Measurements from ENCODE around the gene NIT2.

The NIT2 gene

DNA sequence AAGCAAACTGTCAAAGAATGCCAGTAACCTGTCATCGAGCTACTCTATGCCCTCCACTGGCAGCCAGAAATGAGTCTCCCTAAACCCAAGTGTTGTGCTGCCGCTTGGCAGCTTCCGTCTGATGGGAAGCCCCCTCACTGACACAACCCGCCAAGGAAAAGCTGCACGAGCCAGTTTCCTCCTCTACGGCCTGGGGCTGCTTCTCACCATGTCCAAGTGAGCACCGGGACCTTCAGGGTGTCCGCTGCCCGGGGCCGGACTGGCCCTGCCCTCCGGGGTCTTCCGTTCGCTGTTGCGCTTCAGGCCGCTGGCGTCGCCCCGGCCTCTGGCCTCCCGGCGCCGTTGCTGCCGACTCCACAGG is 65.8 kb downstream of the NIT2 start:
- in situ Hi-C loops (cut with MboI; ENCODE audit: low sequenced_read_pairs, unreplicated experiment): no loop called here
- TF ChIP-seq, protein P1, sequence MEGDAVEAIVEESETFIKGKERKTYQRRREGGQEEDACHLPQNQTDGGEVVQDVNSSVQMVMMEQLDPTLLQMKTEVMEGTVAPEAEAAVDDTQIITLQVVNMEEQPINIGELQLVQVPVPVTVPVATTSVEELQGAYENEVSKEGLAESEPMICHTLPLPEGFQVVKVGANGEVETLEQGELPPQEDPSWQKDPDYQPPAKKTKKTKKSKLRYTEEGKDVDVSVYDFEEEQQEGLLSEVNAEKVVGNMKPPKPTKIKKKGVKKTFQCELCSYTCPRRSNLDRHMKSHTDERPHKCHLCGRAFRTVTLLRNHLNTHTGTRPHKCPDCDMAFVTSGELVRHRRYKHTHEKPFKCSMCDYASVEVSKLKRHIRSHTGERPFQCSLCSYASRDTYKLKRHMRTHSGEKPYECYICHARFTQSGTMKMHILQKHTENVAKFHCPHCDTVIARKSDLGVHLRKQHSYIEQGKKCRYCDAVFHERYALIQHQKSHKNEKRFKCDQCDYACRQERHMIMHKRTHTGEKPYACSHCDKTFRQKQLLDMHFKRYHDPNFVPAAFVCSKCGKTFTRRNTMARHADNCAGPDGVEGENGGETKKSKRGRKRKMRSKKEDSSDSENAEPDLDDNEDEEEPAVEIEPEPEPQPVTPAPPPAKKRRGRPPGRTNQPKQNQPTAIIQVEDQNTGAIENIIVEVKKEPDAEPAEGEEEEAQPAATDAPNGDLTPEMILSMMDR (IDR thresholded peaks at IDR 0.05; ENCODE audit: borderline replicate concordance, control extremely low read depth, extremely low read depth, insufficient read depth, missing control alignments): no peak
- peak; percentile 21 for DNase-seq (ENCODE audit: low spot score)

DNA sequence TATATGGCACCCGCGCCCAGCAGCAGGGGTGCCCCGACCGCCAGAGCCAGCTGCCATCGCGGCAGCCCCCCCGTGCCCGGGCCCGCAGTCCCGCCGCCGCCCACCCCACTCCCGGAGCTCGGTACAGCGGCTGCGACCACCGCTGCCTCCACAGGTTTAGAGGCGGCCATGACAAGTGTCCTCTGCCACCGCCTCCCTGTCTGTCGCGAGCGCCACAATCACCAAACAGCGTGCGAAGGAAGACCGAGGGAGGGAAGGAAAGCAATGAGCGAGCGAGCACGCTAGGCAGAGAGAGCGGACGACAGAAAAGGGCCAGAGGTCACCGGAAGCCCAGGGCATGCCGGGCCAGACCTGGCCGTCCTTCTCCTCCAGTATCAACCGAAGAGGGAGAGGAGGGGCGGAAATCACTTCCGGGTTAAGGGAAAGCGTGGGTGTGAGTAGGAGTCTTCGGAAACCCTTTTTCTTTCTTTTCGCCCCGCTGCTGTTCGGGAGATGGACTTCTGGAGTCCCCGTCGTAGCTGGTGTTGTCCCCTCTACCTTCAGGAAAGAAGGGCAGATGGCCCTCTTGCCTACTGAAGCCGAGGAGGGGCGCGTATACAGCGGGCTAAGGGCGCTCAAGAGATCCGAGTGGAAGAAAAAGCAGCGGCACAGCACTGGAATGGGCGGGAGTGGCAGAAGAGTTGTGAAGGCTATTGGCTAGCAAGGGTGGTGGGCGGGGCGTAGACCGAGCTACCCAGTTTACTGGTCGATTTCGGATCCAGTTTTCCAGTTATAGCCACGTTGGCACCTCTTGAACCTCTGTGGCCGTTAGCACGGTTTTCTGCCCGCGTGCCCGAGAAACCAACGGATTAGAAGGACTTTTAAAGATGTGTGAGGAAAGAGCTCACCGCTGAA is 66.5 kb downstream of the NIT2 start, which contains the start of the genes LNP1 and TOMM70:
TSS of gene LNP1 (plus strand) at position 760 of the 894 bp plus-strand sequence. CDS start 28,191 bp downstream, outside the sequence.
TSS of gene TOMM70 (minus strand) at position 310 of the 894 bp plus-strand sequence. CDS start at position 170, 140 bp downstream.
- in situ Hi-C loops (cut with MboI; ENCODE audit: low sequenced_read_pairs, unreplicated experiment): no loop called here
- DNase-seq (ENCODE audit: low spot score): peak; percentile 90
- TF ChIP-seq, protein P1 (IDR thresholded peaks at IDR 0.05; ENCODE audit: borderline replicate concordance, control extremely low read depth, extremely low read depth, insufficient read depth, missing control alignments): no peak

DNA sequence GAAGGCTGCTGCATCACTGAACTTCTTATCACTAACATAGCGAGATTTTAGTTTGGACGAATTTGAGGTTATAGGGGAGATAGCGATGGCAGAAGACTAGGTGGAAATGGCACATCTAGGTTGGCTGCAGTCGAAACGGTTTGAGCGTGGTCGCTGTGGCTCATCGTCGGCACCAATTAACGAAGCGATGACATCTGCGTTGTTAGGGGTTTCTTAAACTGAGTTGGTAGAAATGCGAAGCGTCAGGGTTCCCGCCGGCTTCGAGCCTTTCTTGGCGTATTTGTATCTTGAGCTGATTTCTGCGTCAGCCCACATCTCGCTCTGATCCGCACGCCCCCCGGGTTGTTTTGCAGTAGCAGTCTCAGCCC is 67.1 kb downstream of the NIT2 start:
- no peak for DNase-seq (ENCODE audit: low spot score)
- TF ChIP-seq, protein P1 (IDR thresholded peaks at IDR 0.05; ENCODE audit: borderline replicate concordance, control extremely low read depth, extremely low read depth, insufficient read depth, missing control alignments): no peak
- in situ Hi-C loops (cut with MboI; ENCODE audit: low sequenced_read_pairs, unreplicated experiment): no loop called here

DNA sequence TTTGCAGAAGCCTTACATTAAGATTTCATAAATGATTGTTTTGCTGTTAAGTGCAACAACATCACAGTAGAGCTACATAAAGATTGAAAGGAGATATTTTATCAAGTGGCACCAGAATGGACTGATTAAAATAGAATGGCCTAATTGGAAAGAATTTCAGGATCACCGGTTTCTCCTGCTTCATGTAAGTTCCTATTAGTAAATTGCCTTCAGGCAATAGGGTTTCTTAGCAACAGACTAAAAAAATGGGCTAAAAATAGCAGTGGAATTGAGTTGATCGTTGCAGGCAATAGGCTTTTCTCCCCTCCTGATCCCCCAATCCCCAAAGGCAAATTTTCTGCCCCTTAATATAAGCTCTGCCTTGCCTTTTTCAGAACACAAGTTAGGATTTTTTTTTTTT is 67.7 kb downstream of the NIT2 start:
- TF ChIP-seq, protein P1 (IDR thresholded peaks at IDR 0.05; ENCODE audit: borderline replicate concordance, control extremely low read depth, extremely low read depth, insufficient read depth, missing control alignments): no peak
- no peak for DNase-seq (ENCODE audit: low spot score)
- in situ Hi-C loops (cut with MboI; ENCODE audit: low sequenced_read_pairs, unreplicated experiment): no loop called here

DNA sequence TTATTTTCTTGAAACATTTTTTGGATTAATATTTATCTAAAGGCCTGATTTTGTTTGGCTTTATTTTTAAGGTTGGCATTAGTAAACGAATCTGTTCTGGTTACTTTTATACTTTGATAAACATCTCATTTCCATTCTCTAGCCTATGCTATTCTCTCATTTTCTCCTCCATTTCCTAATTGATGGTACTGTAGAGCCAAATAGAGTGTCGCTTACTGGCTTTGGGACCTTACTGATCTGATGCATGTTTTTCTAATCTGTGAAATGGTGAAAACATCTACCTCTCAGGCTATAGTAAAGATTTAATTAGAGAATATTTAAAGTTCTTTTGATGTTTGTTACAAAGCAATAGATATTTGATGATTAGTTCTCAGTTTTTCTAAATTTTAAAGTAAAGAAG is 68.3 kb downstream of the NIT2 start:
- DNase-seq (ENCODE audit: low spot score): no peak
- in situ Hi-C loops (cut with MboI; ENCODE audit: low sequenced_read_pairs, unreplicated experiment): no loop called here
- TF ChIP-seq, protein P1 (IDR thresholded peaks at IDR 0.05; ENCODE audit: borderline replicate concordance, control extremely low read depth, extremely low read depth, insufficient read depth, missing control alignments): no peak

- in situ Hi-C loops (cut with MboI; ENCODE audit: low sequenced_read_pairs, unreplicated experiment): no loop called here
- DNase-seq (ENCODE audit: low spot score): no peak
- TF ChIP-seq, protein P1 (IDR thresholded peaks at IDR 0.05; ENCODE audit: borderline replicate concordance, control extremely low read depth, extremely low read depth, insufficient read depth, missing control alignments): no peak
Observed at GRCh38 chr3:100403362-100404249, 69.0 kb downstream of the NIT2 start.

Data from GM13976 (cell line).